Breast epithelium (tissue), 4 donors: ENCODE results near the gene UNC5CL. TPM values are rescaled to one million over a fixed set of nuclear protein-coding genes. Genes with fewer than 3 reads are reported as not detected.

Source experiments
- DNase-seq, 2 donors: peaks; one replicate each; pipeline ENCODE4 v3.0.0-alpha.2; 2019; ENCODE audit warnings: low spot score in 2 of 2
- H3K27ac ChIP-seq, 2 donors: fragments of 200-600 bp; sonication (generic) in 1 of 2; one replicate each; pipeline ENCODE4 v1.5.1; 2016 to 2019; ENCODE audit warnings: mild to moderate bottlenecking in 1 of 2
- H3K27me3 ChIP-seq, 2 donors: fragments of 200-600 bp; sonication (generic) in 1 of 2; one replicate each; pipeline versions ENCODE4 v1.5.1 to v1.6.0; 2017 to 2019; ENCODE audit warnings: control low read depth in 1 of 2, mild to moderate bottlenecking in 1 of 2
- H3K36me3 ChIP-seq: fragments of 200-600 bp; one replicate; pipeline ENCODE4 v1.5.1; 2019
- H3K4me1 ChIP-seq, 2 donors: fragments of 200-600 bp; sonication (generic); one replicate each; pipeline ENCODE4 v1.5.1; 2016 to 2019; ENCODE audit warnings: control low read depth in 1 of 2
- H3K4me3 ChIP-seq, 3 donors: fragments of 200-600 bp; sonication (generic); 1 replicate in 2 of 3; 2 replicates in 1 of 3; pipeline ENCODE4 v1.5.1; 2016 to 2019; ENCODE audit warnings: mild to moderate bottlenecking in 3 of 3, moderate library complexity in 2 of 3
- H3K9me3 ChIP-seq, 2 donors: fragments of 200-600 bp; sonication (generic) in 1 of 2; one replicate each; pipeline ENCODE4 v1.5.1; 2016 to 2019; ENCODE audit warnings: control low read depth in 1 of 2
- CTCF ChIP-seq, 3 donors: fragments of 450-650 bp; IDR thresholded peaks; one replicate each; pipeline ENCODE4 v1.5.1; 2016 to 2017; ENCODE audit warnings: antibody characterized with exemption in 3 of 3, mild to moderate bottlenecking in 3 of 3, moderate library complexity in 3 of 3
- POLR2A ChIP-seq: fragments of 450-650 bp; IDR thresholded peaks from one replicate; pipeline ENCODE4 v1.6.1; 2016; ENCODE audit warnings: antibody characterized with exemption, mild to moderate bottlenecking, moderate library complexity
- POLR2AphosphoS5 ChIP-seq, 3 donors: sonication (generic); formaldehyde crosslinking; IDR thresholded peaks; one replicate each; pipeline ENCODE4 v1.6.1; 2017; ENCODE audit warnings: antibody characterized with exemption in 3 of 3
- intact Hi-C: fragments of 100-400 bp; cut with DNase I; formaldehyde crosslinking; loops from one replicate; pipeline ENCODE4 v1.15.1; 2023; ENCODE audit warnings: low total_unique reads
- total RNA-seq, 3 donors: library from RNA; depleted of rRNA; stranded (reverse); fragments of >200 nt; gene quantifications; one replicate each; pipeline ENCODE4 v1.1.0, GENCODE V29; 2016

UNC5CL gene
- total RNA-seq, 3 donors from 2014 or later, result 1.1 to 2.0 (median 1.8) TPM

GRCh38 chr6:41080621-41081020, 41.6 kb upstream of the UNC5CL start:
- H3K4me1 ChIP-seq, result no peaks in the 10 kb centered on the region
- no peaks in the 10 kb centered on the region for H3K27me3 ChIP-seq
- H3K9me3 ChIP-seq, result no peaks in the 10 kb centered on the region
- H3K27ac ChIP-seq, result no peak overlapping the region
- no peak for TF ChIP-seq CTCF (IDR thresholded peaks at IDR 0.05)
- no peak for TF ChIP-seq POLR2AphosphoS5 (IDR thresholded peaks at IDR 0.05)
- TF ChIP-seq POLR2A, result no peak
- H3K4me3 ChIP-seq, result no peak overlapping the region
- no peaks in the 10 kb centered on the region for H3K36me3 ChIP-seq
- intact Hi-C loops, result no loop called here
- no peak for DNase-seq

- H3K9me3 ChIP-seq, result no peaks in the 10 kb centered on the region
- intact Hi-C loops, result no loop called here
- H3K36me3 ChIP-seq, result no peaks in the 10 kb centered on the region
- no peak overlapping the region for H3K4me3 ChIP-seq
- H3K4me1 ChIP-seq, result no peaks in the 10 kb centered on the region
- DNase-seq, result no peak
- no peak overlapping the region for H3K27ac ChIP-seq
- H3K27me3 ChIP-seq, result no peaks in the 10 kb centered on the region
- TF ChIP-seq POLR2AphosphoS5 (IDR thresholded peaks at IDR 0.05) (no peak), POLR2A (no peak), CTCF (IDR thresholded peaks at IDR 0.05) (no peak)
Measured at GRCh38 chr6:41079080-41079479, 40.1 kb upstream of the UNC5CL start.

- Histone ChIP-seq H3K27ac (no peak overlapping the region), H3K4me1 (no peaks in the 10 kb centered on the region)
- intact Hi-C loops, result no loop called here
Measured at GRCh38 chr6:41078101-41078500, 39.1 kb upstream of the UNC5CL start.

GRCh38 chr6:41077536-41077935, 38.5 kb upstream of the UNC5CL start:
- intact Hi-C loops, result no loop called here
- no peaks in the 10 kb centered on the region for H3K27me3 ChIP-seq
- H3K9me3 ChIP-seq, result no peaks in the 10 kb centered on the region
- no peak for DNase-seq
- H3K4me3 ChIP-seq, result no peak overlapping the region
- no peak for TF ChIP-seq POLR2A
- no peak for TF ChIP-seq POLR2AphosphoS5 (IDR thresholded peaks at IDR 0.05)
- no peak for TF ChIP-seq CTCF (IDR thresholded peaks at IDR 0.05)
- no peak overlapping the region for H3K27ac ChIP-seq
- H3K4me1 ChIP-seq, result no peaks in the 10 kb centered on the region
- no peaks in the 10 kb centered on the region for H3K36me3 ChIP-seq

More at GRCh38 chr6:41078101-41078500, 39.1 kb upstream of the UNC5CL start:
- Histone ChIP-seq H3K4me3 (no peak overlapping the region), H3K27me3 (no peaks in the 10 kb centered on the region), H3K9me3 (no peaks in the 10 kb centered on the region), H3K36me3 (no peaks in the 10 kb centered on the region)
- no peak for DNase-seq
- TF ChIP-seq CTCF (IDR thresholded peaks at IDR 0.05) (no peak), POLR2AphosphoS5 (IDR thresholded peaks at IDR 0.05) (no peak), POLR2A (no peak)

- Histone ChIP-seq H3K36me3 (no peaks in the 10 kb centered on the region), H3K27me3 (no peaks in the 10 kb centered on the region), H3K9me3 (no peaks in the 10 kb centered on the region), H3K4me3 (no peak overlapping the region), H3K27ac (peak overlapping the region in 1 of 2 donors; percentile 99), H3K4me1 (peaks cover 0 to 2% of the 10 kb centered on the region in 2 donors)
- TF ChIP-seq POLR2AphosphoS5 (IDR thresholded peaks at IDR 0.05) (no peak), CTCF (IDR thresholded peaks at IDR 0.05) (no peak), POLR2A (no peak)
- intact Hi-C loops, result no loop called here
- no peak for DNase-seq
Measured at GRCh38 chr6:41075651-41076626, 36.9 kb upstream of the UNC5CL start.
